HL-60 (cell line): ENCODE results near the gene CD209.

Experiments
- CTCF ChIP-seq: IDR thresholded peaks from one replicate; pipeline ENCODE4 v1.5.1; 2011; ENCODE audit warnings: low read length, control low read depth, inconsistent platforms; ENCODE audit not compliant: insufficient read depth
- POLR2AphosphoS5 ChIP-seq: IDR thresholded peaks from 2 replicates; pipeline ENCODE4 v1.6.1; 2012; ENCODE audit warnings: low read depth
- REST ChIP-seq: IDR thresholded peaks from 2 replicates; pipeline ENCODE4 v1.6.1; 2012; ENCODE audit warnings: low read depth; ENCODE audit not compliant: insufficient replicate concordance

- no peak for TF ChIP-seq CTCF
- no peak for TF ChIP-seq REST
- no peak for TF ChIP-seq POLR2AphosphoS5
These were observed 11.2 kb downstream of the CD209 start for GRCh38 chr19:7736148-7736547.
